ENCODE measurements around the gene PRSS37.
"Not testable (repeated sequence)": the region's sequence is repeated elsewhere in the genome, so short reads cannot be mapped to it uniquely, and the experiment has no call there.

PRSS37 gene, protein sequence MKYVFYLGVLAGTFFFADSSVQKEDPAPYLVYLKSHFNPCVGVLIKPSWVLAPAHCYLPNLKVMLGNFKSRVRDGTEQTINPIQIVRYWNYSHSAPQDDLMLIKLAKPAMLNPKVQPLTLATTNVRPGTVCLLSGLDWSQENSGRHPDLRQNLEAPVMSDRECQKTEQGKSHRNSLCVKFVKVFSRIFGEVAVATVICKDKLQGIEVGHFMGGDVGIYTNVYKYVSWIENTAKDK

DNA sequence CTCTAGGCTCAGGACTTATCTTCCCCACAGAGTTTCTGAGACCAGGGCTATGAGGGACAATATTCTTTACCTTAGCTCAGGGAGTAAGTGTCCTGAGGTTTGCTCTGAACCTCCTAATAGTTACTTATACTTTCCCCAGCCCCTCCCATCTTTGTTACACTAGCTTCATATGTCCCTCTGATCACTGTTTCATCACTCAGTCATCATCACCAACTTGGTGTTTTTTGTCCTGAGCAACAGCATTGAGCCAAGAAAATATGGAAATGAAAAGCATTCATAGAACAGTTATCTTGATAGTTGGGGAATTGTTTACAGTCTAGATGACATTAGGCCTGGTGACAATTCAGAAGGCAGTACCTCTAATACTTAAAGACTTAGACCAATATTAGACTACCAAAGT lies at the start of gene PRSS37:
TSS of gene PRSS37 (minus strand) at position 101 of the 400 bp plus-strand sequence. CDS start 436 bp downstream, outside the sequence.
- no peak for DNase-seq (ENCODE audit: low read depth)

DNA sequence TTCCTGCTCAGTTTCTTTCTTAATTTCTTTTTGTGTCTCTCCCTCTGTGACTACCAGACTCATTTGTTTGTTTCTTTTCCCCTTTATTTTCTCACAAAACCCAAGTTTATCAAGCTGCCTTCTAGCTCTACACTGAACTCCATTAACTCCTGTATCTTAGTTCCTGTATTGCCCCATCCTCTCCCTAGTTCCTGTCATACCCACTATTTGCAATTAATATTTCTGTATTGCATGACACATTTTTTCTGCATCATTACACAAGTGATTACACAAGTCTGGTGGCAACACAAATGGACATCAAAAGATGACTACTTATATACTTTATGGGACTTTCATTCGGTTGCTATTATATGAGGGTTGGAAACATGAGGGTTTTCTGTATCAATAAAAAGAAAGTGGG lies 48.0 kb upstream of the PRSS37 start:
- DNase-seq (ENCODE audit: low read depth) = no peak

DNA sequence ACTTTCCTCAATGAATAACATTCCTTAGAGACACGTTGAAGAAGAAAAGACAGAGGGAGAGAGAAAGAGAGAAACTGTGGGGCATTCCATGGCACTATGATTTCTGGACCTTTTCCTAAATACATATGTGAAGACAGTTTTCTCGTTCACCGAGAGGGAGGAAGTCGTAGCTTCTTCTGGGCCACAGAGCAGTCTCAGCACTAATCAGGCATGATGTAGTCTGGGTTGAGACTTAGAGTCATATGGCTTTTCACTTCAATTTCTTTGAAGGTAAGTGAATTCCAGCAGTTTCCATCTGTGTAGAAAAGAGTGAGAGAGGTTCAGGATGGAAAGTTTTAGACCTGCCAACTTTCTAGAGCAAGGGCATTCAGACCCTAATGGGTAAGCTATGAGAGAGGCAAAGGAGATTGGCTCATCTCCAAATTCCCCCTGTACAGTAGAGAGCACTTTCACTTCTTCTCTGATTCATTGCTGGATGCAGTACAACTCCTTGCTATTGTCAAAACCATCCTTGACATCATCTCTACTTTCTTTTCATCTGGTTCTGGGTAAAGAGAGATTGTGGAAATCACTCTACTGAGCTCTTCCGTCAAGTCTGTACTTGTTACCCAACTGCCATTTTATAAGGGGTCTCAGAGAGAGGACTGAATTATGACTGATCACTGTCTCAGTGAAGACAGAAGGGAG lies 43.4 kb upstream of the PRSS37 start:
- no peak for DNase-seq (ENCODE audit: low read depth)

DNA sequence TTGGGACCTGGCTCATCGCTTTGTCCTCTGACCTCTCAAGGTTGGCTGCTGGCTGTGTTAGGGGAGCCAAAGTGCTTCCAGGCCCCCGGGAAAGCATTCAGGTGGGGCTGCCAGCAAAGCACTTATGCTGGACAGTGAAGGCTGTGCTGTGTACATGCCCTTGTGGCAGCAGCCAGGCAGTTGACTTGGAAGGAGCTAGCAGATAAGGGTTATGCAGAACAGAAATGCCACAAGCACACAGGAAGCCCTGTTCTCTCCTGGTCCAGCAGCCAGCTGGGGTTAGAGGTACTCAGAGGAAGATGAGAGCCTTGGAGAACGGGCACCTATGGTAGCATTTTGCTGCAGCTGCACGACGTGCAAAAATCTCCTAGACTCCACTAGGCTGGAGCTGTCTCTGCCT lies 39.7 kb upstream of the PRSS37 start:
- DNase-seq (ENCODE audit: low read depth) = no peak

DNA sequence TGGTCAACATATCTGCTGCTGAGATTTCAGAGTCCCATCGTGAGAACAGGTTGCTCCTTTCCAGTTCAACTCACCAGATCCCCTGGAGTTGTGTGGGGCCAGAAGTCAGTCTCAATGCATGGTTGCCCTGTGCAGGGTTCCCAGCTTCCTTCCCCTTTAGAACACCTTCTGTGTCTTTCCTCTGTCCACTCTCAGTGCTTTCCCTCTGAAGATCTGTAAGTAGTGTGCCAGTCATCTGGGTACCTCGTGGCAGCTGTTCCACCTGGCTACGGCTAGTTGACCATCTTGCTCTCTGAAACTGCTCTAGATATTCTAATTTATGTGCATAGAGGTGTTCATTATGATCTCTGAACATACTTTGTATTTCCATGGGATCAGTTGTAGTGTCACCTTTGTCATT lies 36.1 kb upstream of the PRSS37 start:
- no peak for DNase-seq (ENCODE audit: low read depth)

DNA sequence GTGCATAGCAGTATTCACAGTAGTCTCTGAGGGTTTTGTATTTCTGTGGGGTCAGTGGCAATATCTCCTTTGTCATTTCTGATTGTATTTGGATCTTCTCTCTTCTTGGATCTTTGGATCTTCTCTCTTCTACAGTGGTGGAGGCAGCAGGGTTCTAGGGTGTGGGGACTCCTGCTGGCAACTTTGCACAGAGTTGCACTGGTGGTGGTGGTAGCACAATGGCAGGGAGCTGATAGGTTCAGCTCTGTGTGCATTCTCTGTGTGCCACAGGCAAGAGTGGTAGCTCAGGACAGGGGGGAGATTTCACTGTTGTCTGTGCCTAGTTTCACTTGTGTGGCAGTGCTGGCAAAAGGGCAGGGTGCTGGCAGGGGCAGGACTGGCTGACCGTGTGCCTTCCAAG lies 35.1 kb upstream of the PRSS37 start:
- no peak for DNase-seq (ENCODE audit: low read depth)

DNA sequence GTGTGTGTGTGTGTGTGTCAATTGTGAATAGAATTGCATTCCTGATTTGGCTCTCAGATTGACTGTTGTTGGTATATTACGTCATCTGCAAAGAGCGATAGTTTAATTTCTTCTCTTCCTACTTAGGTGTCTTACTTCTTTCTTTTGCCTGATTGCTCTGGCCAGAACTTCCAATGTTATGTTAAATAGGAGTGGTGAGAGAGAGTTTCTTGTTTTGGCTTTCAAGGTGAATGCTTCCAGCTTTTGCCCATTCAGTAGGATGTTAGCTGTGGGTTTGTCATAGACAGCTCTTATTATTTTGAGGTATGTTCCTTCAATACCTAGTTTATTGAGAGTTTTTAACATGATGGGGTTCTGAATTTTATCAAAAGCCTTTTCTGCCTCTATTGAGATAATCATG lies 34.2 kb upstream of the PRSS37 start:
- no peak for DNase-seq (ENCODE audit: low read depth)

DNA sequence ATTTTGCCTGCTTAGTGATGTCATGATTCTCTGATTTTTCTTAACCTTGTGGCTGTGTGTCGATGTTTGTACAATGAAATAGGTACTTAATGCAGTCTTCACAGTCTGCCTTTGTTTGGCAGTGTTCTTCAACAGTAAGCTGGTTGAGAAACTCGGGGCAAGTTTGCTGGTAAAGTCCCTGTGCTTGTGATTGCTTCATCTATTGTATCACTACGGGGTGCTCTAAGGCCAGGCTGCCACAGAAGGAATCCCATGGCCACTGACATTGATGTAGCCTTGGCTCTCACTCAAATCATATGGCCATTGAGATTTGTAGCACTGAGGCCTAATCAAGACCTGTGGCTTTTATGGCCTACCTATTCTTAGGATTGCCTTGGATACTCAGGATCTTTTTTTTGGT lies 33.5 kb upstream of the PRSS37 start:
- no peak for DNase-seq (ENCODE audit: low read depth)

DNA sequence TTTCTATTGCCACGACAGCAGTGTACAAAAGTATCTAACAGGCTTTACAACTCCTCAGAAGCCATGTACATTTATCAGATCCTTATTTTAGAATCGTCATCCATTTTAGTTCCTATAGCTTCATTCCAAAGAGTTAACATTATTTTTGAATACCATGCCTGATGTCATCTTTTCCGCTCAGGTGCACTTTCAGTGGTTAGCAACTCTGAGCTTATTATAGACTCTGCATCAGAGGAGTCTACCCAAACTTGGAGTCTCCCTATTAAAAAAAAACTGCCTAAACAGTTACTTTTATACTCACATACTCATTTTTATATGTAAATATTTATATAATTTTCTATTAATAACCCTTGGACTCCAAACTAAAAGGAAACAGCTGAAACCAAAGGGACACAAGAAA lies 31.6 kb upstream of the PRSS37 start:
- no peak for DNase-seq (ENCODE audit: low read depth)

DNA sequence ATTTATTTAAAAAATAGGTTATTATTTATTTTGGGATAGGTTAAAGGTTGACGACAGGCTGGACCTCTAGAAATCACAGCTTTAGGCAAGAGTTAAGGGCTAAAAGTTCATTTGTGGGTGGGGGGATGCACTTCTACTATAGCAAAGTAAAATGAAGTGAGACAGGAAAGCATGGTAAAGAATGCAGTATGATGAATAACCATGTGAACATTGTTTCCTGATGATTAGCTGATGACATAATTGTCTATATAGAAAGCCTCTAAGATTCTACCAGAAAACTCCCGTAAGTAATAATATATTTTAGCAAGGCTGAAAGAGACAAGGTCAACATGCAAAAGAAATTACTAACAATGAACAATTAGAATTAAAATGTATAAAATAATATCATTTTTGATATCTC lies 25.7 kb upstream of the PRSS37 start:
- DNase-seq (ENCODE audit: low read depth) = no peak

DNA sequence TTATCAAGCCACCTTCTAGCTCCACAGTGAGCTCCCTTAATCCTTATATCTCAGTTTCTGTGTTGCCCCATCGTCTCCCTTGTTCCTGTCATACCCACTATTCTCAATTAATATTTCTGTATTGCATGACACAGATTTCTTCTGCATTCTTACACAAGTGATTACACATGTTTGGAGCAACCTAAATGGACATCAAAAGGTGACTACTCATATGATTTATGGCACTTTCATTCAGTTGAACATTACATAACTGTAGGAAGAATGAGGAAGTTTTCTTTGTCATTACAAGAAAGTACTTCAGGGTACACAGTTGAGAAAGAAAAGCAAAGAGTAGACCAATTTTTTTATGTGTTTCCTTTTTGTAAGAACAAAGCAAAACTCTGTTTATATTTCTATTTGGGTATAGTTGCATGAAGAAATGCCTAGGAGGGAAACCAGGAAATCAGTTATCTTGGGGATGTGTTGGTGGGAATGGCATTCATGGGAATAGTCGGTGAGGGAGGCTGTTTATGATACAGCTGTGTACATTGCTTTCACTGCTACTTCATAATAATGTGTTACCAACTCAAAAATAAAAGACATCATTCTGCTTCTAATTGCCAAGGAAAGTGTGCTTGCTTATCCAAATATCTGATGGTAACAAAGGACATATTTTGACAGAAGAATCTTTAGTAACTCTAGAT lies 23.6 kb upstream of the PRSS37 start:
- no peak for DNase-seq (ENCODE audit: low read depth)

DNA sequence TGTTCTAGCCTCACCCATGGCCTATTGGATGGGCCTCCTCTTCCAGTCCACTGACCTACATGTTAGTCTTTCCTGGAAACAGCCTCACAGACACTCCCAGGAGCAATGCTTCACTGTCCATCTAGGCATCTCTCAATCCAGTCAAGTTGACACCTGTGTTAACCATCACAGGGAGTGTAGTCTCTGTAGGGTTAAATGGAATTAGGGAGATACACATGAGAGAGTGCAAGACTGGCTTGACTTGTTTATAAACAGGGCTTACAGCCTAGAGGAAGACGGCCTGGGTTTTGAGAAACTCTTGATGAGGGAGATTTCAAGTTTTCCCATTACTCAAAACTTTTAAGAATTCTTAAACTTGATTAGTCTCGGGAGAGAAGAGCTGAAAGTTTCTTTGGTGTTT lies 18.9 kb upstream of the PRSS37 start:
- no peak for DNase-seq (ENCODE audit: low read depth)

DNA sequence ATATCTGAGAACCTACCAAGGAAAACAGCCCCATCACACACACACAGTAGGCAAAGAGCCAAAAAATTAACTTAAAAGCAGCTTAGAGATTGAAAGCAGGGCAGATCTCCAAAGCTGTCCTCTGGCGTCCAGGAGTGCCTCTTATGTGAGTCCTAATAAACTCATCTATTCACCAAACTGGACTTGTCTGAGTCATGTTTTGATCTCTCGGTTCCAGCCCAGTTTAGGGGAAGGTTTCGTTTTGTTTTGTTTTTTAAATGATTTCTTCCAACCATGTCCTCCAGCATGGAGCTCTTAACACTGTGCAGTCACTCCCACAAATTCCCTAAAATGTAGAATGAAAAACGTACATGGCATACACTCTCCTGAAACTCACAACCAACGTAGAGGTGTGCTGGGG lies 6.7 kb upstream of the PRSS37 start:
- DNase-seq (ENCODE audit: low read depth) = no peak

DNA sequence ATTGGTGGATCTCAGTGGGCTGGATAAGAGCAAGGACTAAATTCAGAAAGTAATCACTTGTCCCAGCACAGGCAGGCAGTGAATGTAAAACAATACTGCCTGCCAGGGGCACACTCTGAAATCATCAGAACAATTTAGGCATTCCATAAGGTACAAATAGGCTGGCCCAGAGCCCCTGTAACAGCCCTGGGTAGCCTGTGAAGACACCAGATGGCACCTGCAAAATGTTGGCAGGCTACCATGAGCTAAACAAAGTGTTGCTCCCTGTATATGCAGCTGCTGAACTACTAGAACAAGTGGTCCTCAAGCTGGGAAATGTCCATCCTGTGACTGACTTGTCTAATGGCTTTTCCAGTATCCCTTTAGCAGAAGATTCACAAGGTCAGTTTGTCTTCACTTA lies 3.0 kb upstream of the PRSS37 start:
- DNase-seq (ENCODE audit: low read depth) = no peak

DNA sequence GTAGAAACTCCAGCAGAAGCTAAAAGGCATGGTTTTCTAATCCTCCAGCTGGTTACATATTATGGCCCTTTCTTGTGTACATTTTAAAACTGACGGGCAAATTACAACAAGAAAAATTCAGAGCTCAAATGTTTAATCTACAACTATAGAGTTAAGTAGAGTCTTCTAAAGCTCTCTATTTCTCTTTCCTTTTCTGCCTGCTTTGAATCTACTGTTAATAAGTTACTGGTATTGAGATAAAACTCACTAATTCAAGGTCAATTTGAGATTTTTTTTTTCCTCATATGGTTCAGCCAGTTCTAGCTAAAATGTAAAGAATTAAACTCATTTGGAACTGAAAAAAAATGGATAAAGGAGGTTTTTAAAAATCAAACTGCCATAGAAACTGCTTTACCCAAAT lies 1.6 kb upstream of the PRSS37 start:
- DNase-seq (ENCODE audit: low read depth) = no peak

DNA sequence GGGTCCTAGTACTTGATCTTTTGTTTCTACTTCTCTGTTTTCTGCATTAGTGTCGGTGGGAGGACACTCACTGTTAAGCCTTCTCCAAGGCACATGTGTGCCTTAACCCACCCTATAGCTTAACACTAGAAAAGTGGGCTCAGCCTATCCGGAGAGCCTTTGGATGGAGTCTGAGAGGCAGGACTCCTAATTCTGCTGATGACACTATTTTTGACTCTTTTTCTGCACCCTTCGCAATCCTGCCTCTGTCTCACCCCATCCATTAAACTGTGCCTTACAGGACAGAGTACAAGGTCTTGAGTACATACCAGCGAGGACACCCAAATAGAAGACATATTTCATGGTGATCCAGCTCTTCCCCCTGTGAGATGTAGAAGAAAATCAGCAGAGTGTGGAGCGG lies 577 bp downstream of the PRSS37 start:
- no peak for DNase-seq (ENCODE audit: low read depth)

DNA sequence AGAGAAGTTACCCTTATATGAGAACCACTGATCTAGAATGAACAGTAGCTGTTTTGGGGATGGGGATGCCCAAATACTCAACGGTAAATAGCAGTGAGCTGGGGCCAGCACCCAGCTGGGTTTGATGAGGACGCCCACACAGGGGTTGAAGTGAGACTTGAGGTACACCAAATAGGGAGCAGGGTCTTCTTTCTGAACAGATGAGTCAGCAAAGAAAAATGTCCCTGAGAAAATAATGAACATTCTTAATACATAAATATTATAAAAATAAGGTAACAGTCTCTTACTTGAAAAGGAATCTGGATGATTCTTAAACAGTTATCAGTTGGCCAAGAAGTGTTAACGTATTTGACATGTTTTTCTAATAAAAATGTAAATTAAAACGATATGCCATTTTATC lies 2.0 kb downstream of the PRSS37 start:
- no peak for DNase-seq (ENCODE audit: low read depth)

DNA sequence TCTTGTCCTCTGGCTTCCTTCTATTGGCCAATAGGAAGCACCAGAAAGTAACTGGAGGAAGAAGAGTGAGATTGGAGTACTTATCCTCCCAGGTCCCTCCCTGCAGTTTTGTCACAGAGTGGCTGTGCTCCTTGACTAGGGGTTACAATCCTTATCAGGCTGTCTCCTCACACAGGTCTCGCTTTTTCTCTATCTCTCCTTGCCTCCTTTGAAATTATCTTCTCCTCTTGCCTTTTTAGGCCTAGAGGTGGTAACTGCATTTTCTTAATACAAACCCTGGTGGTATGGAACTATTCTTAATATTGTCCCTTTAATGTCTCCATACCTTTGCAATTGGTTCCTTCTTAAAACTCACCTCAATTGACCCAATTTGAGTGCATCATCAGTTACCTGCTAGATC lies 2.7 kb downstream of the PRSS37 start:
- no peak for DNase-seq (ENCODE audit: low read depth)

DNA sequence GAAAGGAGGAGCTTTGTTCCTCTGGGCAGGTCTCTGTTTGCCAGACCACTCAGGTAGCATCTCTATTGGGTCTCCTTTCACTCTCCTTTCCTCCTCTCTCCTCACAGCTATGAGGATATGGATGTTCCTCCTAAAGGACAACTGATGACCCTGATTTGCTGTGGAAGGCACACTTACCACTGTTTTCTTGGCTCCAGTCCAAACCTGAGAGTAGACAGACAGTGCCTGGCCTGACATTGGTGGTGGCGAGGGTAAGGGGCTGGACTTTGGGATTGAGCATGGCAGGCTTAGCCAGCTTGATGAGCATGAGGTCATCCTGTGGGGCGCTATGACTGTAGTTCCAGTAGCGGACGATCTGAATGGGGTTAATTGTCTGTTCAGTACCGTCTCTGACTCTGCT lies 3.6 kb downstream of the PRSS37 start:
- DNase-seq (ENCODE audit: low read depth) = no peak

DNA sequence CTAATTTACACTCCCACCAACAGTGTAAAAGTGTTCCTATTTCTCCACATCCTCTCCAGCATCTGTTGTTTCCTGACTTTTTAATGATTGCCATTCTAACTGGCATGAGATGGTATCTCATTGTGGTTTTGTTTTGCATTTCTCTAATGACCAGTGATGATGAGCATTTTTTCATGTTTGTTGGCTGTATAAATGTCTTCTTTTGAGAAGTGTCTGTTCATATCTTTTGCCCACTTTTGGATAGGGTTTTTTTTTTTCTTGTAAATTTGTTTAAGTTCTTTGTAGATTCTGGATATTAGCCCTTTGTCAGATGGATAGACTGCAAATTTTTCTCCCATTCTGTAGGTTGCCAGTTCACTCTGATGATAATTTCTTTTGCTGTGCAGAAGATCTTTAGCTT lies 18.9 kb downstream of the PRSS37 start:
- not testable (repeated sequence) for DNase-seq (ENCODE audit: low read depth)

DNA sequence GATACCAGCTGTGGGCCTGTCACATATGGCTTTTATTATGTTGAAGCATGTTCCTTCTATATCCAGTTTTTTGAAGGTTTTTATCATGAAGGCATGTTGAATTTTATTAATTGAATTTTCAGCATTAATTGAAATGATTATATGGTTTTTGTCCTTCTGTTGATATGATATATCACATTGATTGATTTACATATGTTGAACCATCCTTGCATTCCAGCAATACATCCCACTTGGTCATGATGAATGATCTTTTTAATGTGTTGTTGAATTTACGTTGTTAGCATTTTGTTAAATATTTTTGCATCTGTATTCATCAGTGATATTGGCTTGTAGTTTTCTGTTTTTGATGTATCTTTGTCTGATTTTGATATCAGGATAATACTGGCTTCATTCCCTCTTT lies 21.2 kb downstream of the PRSS37 start:
- DNase-seq (ENCODE audit: low read depth) = no peak

DNA sequence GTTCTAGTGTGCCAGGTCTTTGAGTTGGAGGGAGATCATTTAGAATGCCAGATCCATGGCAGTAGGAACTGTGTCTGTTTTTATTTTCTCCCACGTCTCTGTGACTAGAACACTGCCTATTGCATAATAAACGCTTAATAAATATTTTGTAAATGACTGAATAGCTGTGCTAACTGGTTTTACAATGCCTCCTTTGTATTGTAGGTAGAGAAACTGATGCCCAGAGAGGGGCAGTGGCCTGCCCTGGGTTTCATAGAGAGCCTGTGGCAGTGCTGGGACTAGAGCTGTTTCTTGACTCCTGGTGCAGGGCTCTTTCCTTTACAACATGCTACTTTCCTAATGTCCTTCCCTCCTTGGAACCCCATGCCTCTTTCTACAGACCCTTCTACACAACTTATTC lies 48.8 kb downstream of the PRSS37 start:
- DNase-seq (ENCODE audit: low read depth) = no peak

DNA sequence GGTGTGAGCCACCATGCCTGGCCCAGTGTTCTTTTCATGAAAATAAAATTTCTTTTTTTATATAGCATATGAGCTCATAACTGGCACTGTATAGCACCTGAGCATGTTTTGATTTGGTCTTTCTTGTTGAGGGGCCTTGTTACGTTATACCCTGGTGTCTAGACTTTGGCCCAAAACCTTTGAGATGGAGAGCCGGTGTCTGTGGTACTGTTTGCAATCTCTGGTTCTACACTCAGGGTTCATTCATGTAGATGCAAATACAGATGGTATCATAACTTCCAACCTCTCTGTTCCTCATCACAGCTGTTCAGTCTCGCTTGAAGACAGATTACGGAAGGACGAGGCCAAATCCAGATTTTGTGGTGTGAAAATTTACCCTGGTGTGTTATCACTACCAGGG lies 51.4 kb downstream of the PRSS37 start, which contains the start of gene TAS2R5:
TSS of gene TAS2R5 (plus strand) at position 301 of the 400 bp plus-strand sequence. CDS start 145 bp downstream, outside the sequence.
- no peak for DNase-seq (ENCODE audit: low read depth)
